ENCODE data around the gene RBKS. TPM values are rescaled to one million over a fixed set of nuclear protein-coding genes. Genes with fewer than 3 reads are reported as not detected.

The RBKS gene
- polyA plus RNA-seq, 4 donors: 19.8 to 72.0 (median 33.2) TPM

DNA sequence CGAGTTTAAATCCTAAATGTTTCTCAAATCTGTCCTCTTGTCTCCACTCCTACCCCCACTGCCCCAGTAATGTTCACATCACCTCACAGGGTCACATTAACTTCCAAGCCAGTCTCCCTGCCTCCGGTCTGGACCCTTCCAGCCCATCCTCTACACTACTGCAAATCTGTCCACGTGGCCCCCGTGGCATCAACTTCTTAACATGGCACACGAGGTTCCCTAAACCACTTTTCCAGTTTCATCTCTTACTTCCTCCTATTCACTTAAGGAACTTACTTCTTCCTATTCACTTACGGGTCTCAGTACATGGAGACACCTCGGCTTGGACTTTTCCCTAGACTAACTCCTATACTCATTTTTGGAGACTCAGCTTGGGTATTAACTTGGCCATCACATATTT, 91.7 kb downstream of the RBKS start:
- Histone ChIP-seq H3K36me3 (ENCODE audit: control insufficient read depth in 3 of 3, insufficient read depth in 2 of 3, low read depth in 1 of 3, low read length in 3 of 3) (peaks cover 0 to 34% (median 3%) of the 10 kb centered on the region in 3 donors), H3K27ac (ENCODE audit: low read depth in 1 of 3, low read length in 2 of 3) (peak overlapping the region in 1 of 3 donors; percentile 1), H3K9me3 (ENCODE audit: control insufficient read depth in 2 of 2, insufficient read depth in 1 of 2, low read depth in 1 of 2, low read length in 1 of 2) (no peaks in the 10 kb centered on the region), H3K27me3 (ENCODE audit: control insufficient read depth in 3 of 3, insufficient read depth in 3 of 3, low read length in 3 of 3) (no peaks in the 10 kb centered on the region), H3K4me1 (ENCODE audit: control insufficient read depth in 3 of 3, insufficient read depth in 2 of 3, low read depth in 1 of 3, low read length in 2 of 3) (peaks cover 0 to 10% (median 0%) of the 10 kb centered on the region in 3 donors), H3K4me3 (ENCODE audit: low read depth in 1 of 3, low read length in 3 of 3) (no peak overlapping the region)
- 86 to 88% (median 86%) methylated on average over 7 of the region's 7 CpGs for WGBS, 3 donors
- DNase-seq (no peak), FAIRE-seq (no peak)

DNA sequence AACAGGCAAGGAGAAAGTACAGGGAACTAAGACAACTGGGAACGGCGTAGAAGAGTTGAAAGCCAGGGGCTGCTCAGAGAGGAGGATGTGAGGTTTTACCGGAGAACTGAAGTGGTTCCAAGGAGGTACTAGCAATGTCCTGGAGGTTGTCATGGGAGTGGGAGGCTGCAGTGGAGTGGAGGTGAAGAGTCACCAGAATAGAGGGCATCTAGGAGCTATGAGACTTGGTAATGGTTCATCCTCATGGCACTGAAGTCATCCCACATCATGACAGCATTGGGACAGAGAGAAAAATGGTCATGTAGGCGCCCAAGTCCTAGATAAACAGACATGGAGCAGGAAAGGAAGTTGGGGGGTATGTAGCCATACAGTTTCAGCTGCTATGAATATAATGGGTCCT, 92.3 kb downstream of the RBKS start:
- Histone ChIP-seq H3K9me3 (ENCODE audit: control insufficient read depth in 2 of 2, insufficient read depth in 1 of 2, low read depth in 1 of 2, low read length in 1 of 2) (no peaks in the 10 kb centered on the region), H3K4me1 (ENCODE audit: control insufficient read depth in 3 of 3, insufficient read depth in 2 of 3, low read depth in 1 of 3, low read length in 2 of 3) (peaks cover 0 to 10% (median 0%) of the 10 kb centered on the region in 3 donors), H3K36me3 (ENCODE audit: control insufficient read depth in 3 of 3, insufficient read depth in 2 of 3, low read depth in 1 of 3, low read length in 3 of 3) (peaks cover 0 to 31% (median 3%) of the 10 kb centered on the region in 3 donors), H3K4me3 (ENCODE audit: low read depth in 1 of 3, low read length in 3 of 3) (no peak overlapping the region), H3K27ac (ENCODE audit: low read depth in 1 of 3, low read length in 2 of 3) (no peak overlapping the region), H3K27me3 (ENCODE audit: control insufficient read depth in 3 of 3, insufficient read depth in 3 of 3, low read length in 3 of 3) (no peaks in the 10 kb centered on the region)
- no peak for DNase-seq
- WGBS, 3 donors: 93 to 97% (median 96%) methylated on average over 4 of the region's 4 CpGs
- no peak for FAIRE-seq

GRCh38 chr2:27796791-27797765, 93.1 kb downstream of the RBKS start:
- Histone ChIP-seq H3K4me3 (ENCODE audit: low read depth in 1 of 3, low read length in 3 of 3) (no peak overlapping the region), H3K27ac (ENCODE audit: low read depth in 1 of 3, low read length in 2 of 3) (no peak overlapping the region), H3K36me3 (ENCODE audit: control insufficient read depth in 3 of 3, insufficient read depth in 2 of 3, low read depth in 1 of 3, low read length in 3 of 3) (peaks cover 0 to 31% (median 3%) of the 10 kb centered on the region in 3 donors), H3K9me3 (ENCODE audit: control insufficient read depth in 2 of 2, insufficient read depth in 1 of 2, low read depth in 1 of 2, low read length in 1 of 2) (no peaks in the 10 kb centered on the region), H3K4me1 (ENCODE audit: control insufficient read depth in 3 of 3, insufficient read depth in 2 of 3, low read depth in 1 of 3, low read length in 2 of 3) (peaks cover 0 to 10% (median 0%) of the 10 kb centered on the region in 3 donors), H3K27me3 (ENCODE audit: control insufficient read depth in 3 of 3, insufficient read depth in 3 of 3, low read length in 3 of 3) (no peaks in the 10 kb centered on the region)
- DNase-seq: no peak
- 85 to 94% (median 90%) methylated on average over 11 of the region's 11 CpGs for WGBS, 3 donors
- no peak for FAIRE-seq

DNA sequence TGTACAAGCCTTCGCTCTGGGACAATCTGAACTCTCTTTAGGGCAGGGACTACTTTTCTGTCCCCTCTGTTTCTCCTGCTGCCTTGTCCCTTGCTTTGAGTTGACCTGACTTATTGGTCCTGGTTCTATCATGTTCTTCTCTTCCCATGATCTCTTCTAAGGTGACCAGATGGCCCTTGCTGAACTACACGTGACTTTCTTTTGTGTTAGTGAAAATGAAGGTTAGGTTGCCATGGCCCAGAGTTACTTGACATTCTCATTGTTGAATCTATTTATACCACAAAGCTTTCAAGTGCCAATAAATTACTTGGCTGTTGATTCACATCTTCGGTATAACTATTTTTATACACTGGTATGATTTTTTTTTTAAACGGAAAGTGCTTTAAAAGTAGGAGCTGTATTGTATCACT, 94.3 kb downstream of the RBKS start:
- H3K4me3 ChIP-seq (ENCODE audit: low read depth in 1 of 3, low read length in 3 of 3): no peak overlapping the region
- 59 to 85% (median 76%) methylated on average over 4 of the region's 4 CpGs for WGBS, 3 donors
- peaks cover 0 to 9% (median 0%) of the 10 kb centered on the region in 3 donors for H3K4me1 ChIP-seq (ENCODE audit: control insufficient read depth in 3 of 3, insufficient read depth in 2 of 3, low read depth in 1 of 3, low read length in 2 of 3)
- FAIRE-seq (no peak), DNase-seq (no peak)
- H3K36me3 ChIP-seq (ENCODE audit: control insufficient read depth in 3 of 3, insufficient read depth in 2 of 3, low read depth in 1 of 3, low read length in 3 of 3): peaks cover 0 to 30% (median 3%) of the 10 kb centered on the region in 3 donors
- H3K9me3 ChIP-seq (ENCODE audit: control insufficient read depth in 2 of 2, insufficient read depth in 1 of 2, low read depth in 1 of 2, low read length in 1 of 2): no peaks in the 10 kb centered on the region
- H3K27me3 ChIP-seq (ENCODE audit: control insufficient read depth in 3 of 3, insufficient read depth in 3 of 3, low read length in 3 of 3): no peaks in the 10 kb centered on the region
- peak overlapping the region in 2 of 3 donors; percentile 13 to 17 for H3K27ac ChIP-seq (ENCODE audit: low read depth in 1 of 3, low read length in 2 of 3)

DNA sequence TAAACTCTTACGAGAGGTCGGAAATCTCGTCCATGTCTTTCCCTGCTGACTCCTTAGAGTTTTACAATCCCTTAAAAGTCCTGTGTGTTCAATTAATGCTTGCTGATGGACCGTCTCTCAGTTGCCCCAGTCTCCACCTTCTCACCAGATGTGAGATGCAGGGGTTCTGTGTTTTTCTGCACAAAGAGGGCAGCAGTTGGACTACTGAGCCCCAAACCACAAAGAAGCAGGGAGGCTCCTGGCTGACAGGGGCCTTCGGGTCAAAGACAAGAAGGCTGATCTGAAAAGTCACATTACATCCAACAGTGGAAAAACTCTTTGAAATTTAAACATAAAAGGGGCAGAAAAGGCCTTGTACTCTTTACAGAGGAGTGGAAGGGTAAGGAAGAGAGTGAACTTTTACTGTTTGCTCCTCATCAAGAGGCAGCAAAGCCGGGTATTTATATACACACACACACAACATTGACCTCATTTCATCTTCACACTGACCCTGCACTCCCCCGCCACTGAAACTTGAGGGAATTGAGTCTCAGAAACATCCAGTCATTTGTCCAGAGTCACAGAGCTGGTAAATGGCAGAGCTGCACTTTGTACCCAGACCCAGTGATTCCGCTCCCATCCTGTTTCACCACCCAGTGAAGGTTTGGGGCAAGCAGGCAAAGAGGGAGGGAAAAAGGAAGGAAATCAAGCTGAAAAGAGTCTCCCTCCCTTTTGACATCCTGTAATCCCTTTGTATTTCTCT, 94.9 kb downstream of the RBKS start:
- 79 to 92% (median 86%) methylated on average over 8 of the region's 8 CpGs for WGBS, 3 donors
- Histone ChIP-seq H3K27ac (ENCODE audit: low read depth in 1 of 3, low read length in 2 of 3) (peak overlapping the region in 2 of 3 donors; percentile 13 to 17), H3K9me3 (ENCODE audit: control insufficient read depth in 2 of 2, insufficient read depth in 1 of 2, low read depth in 1 of 2, low read length in 1 of 2) (no peaks in the 10 kb centered on the region), H3K4me3 (ENCODE audit: low read depth in 1 of 3, low read length in 3 of 3) (no peak overlapping the region), H3K27me3 (ENCODE audit: control insufficient read depth in 3 of 3, insufficient read depth in 3 of 3, low read length in 3 of 3) (no peaks in the 10 kb centered on the region), H3K4me1 (ENCODE audit: control insufficient read depth in 3 of 3, insufficient read depth in 2 of 3, low read depth in 1 of 3, low read length in 2 of 3) (peaks cover 0 to 5% (median 0%) of the 10 kb centered on the region in 3 donors), H3K36me3 (ENCODE audit: control insufficient read depth in 3 of 3, insufficient read depth in 2 of 3, low read depth in 1 of 3, low read length in 3 of 3) (peaks cover 0 to 27% (median 3%) of the 10 kb centered on the region in 3 donors)
- DNase-seq (no peak), FAIRE-seq (no peak)

- Histone ChIP-seq H3K4me1 (ENCODE audit: control insufficient read depth in 3 of 3, insufficient read depth in 2 of 3, low read depth in 1 of 3, low read length in 2 of 3) (peaks cover 0 to 5% (median 0%) of the 10 kb centered on the region in 3 donors), H3K36me3 (ENCODE audit: control insufficient read depth in 3 of 3, insufficient read depth in 2 of 3, low read depth in 1 of 3, low read length in 3 of 3) (peaks cover 0 to 16% (median 0%) of the 10 kb centered on the region in 3 donors), H3K9me3 (ENCODE audit: control insufficient read depth in 2 of 2, insufficient read depth in 1 of 2, low read depth in 1 of 2, low read length in 1 of 2) (no peaks in the 10 kb centered on the region), H3K27me3 (ENCODE audit: control insufficient read depth in 3 of 3, insufficient read depth in 3 of 3, low read length in 3 of 3) (no peaks in the 10 kb centered on the region), H3K4me3 (ENCODE audit: low read depth in 1 of 3, low read length in 3 of 3) (no peak overlapping the region), H3K27ac (ENCODE audit: low read depth in 1 of 3, low read length in 2 of 3) (peak overlapping the region in 1 of 3 donors; percentile 12)
- FAIRE-seq: no peak
- peak in 1 of 2 donors; percentile 14 for DNase-seq
These were observed 97.4 kb downstream of the RBKS start for GRCh38 chr2:27792759-27793158.

DNA sequence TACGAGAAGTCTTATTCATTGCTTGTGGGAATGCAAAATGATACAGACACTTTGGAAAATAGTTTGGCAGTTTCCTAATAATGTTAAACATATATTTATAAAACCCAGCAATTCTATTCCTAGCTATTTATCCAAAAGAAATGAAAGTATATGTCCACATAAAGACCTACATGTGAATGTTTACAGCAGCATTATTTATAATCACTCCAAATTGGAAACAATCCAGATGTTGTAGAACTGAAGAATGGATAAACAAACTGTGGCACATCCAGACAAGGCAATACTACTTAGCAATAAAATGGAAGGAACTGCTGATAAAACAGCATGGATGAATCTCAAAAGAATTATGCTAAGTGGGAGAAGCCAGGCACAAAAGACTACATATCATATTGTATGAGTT, 99.4 kb downstream of the RBKS start:
- no peak for FAIRE-seq
- peaks cover 0 to 5% (median 0%) of the 10 kb centered on the region in 3 donors for H3K4me1 ChIP-seq (ENCODE audit: control insufficient read depth in 3 of 3, insufficient read depth in 2 of 3, low read depth in 1 of 3, low read length in 2 of 3)
- H3K27ac ChIP-seq (ENCODE audit: low read depth in 1 of 3, low read length in 2 of 3): no peak overlapping the region
- H3K36me3 ChIP-seq (ENCODE audit: control insufficient read depth in 3 of 3, insufficient read depth in 2 of 3, low read depth in 1 of 3, low read length in 3 of 3): peaks cover 0 to 13% (median 0%) of the 10 kb centered on the region in 3 donors
- no peaks in the 10 kb centered on the region for H3K9me3 ChIP-seq (ENCODE audit: control insufficient read depth in 2 of 2, insufficient read depth in 1 of 2, low read depth in 1 of 2, low read length in 1 of 2)
- no peak for DNase-seq
- no peak overlapping the region for H3K4me3 ChIP-seq (ENCODE audit: low read depth in 1 of 3, low read length in 3 of 3)
- 85 to 96% (median 95%) methylated on average over 1 of the region's 1 CpG for WGBS, 3 donors
- no peaks in the 10 kb centered on the region for H3K27me3 ChIP-seq (ENCODE audit: control insufficient read depth in 3 of 3, insufficient read depth in 3 of 3, low read length in 3 of 3)

GRCh38 chr2:27782701-27783100, 107.5 kb downstream of the RBKS start:
- peaks cover 2 to 16% (median 6%) of the 10 kb centered on the region in 3 donors for H3K36me3 ChIP-seq (ENCODE audit: control insufficient read depth in 3 of 3, insufficient read depth in 2 of 3, low read depth in 1 of 3, low read length in 3 of 3)
- H3K4me3 ChIP-seq (ENCODE audit: low read depth in 1 of 3, low read length in 3 of 3): no peak overlapping the region
- H3K9me3 ChIP-seq (ENCODE audit: control insufficient read depth in 2 of 2, insufficient read depth in 1 of 2, low read depth in 1 of 2, low read length in 1 of 2): no peaks in the 10 kb centered on the region
- FAIRE-seq: no peak
- no peak for DNase-seq
- 92 to 96% (median 95%) methylated on average over 1 of the region's 1 CpG for WGBS, 3 donors
- no peak overlapping the region for H3K27ac ChIP-seq (ENCODE audit: low read depth in 1 of 3, low read length in 2 of 3)
- no peaks in the 10 kb centered on the region for H3K27me3 ChIP-seq (ENCODE audit: control insufficient read depth in 3 of 3, insufficient read depth in 3 of 3, low read length in 3 of 3)
- H3K4me1 ChIP-seq (ENCODE audit: control insufficient read depth in 3 of 3, insufficient read depth in 2 of 3, low read depth in 1 of 3, low read length in 2 of 3): peaks cover 0 to 6% (median 0%) of the 10 kb centered on the region in 3 donors
